T47D (cell line): ENCODE measurements around the gene USP2.

Experiments used
- DNase-seq, 2 experiments: peaks; one replicate each; pipeline versions ENCODE4 v3.0.0 to v3.0.0-alpha.2; 2011 to 2012; ENCODE audit warnings: low read depth in 1 of 2, low spot score in 1 of 2
- JUND ChIP-seq: IDR thresholded peaks from 2 replicates; pipeline ENCODE4 v1.6.1; 2012; ENCODE audit warnings: low read depth
- in situ Hi-C: cut with HindIII; loops from 2 replicates; pipeline ENCODE4 v1.10.0; 2016; ENCODE audit warnings: low sequenced_read_pairs, low pct_unique_long_range_greater_than_20kb

Gene USP2

GRCh38 chr11:119363081-119363850 lies 18.2 kb downstream of the USP2 start:
- in situ Hi-C loops, result no loop called here
- DNase-seq, result no peak
- no peak for TF ChIP-seq JUND

DNA sequence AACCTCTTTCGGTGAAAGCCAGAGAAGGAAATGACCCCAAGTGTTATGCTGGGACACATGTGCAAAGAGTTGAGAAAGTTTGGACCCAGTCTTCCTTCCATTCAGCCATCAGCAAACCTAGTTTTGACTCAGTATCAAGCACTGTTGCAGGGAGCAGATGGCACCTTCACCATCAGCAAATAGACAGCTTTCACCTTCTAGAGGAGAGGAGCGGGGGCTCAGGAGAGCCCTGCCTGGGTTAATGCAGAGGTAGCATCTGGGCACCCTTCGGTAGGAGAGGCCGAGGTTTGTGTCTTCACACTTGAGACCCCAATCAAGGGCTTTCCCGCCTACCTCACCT lies 18.8 kb downstream of the USP2 start:
- no peak for DNase-seq
- TF ChIP-seq JUND, result no peak
- in situ Hi-C loops, result no loop called here

- no peak for DNase-seq
- in situ Hi-C loops, result no loop called here
- TF ChIP-seq JUND, result no peak
These were observed 19.4 kb downstream of the USP2 start for GRCh38 chr11:119361941-119362725.

DNA sequence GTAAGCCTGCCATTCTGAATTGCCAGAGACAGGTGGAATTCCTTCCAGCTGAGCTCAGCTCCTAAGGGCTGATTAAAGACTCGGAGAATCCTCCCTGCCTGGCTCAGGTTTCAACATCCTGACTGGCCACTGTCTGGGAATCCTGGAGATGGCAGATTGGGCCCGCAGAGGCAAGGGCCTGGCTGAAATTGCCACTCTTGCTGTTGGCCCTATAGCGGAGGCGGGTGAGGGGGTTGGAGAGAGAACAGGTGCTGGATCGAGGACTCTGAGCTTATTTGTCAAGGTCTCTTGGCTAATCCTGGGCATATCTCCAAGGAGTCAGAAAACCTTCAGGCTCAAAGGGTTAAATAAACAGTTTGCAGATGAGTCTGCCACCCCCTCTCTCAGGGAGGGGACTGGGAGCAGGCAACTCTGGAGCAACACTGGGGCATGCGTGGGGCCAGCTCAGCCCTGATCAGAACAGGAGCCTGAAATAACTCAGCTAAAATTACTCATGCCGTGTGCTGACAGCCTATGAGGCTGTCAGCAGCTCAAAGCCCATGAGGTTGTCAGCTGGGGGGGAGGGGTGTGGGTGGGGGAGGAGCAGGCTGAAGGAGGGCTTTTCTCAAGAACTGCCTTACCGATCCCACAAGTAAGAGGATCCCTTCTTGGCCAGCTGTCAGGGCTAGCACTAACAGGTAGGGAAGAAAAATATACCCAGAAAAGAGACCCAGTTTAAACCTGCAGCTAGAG lies 20.3 kb downstream of the USP2 start:
- DNase-seq, result peak; percentile 73 to 97
- no peak; the same call in 1 of the 2 replicates for TF ChIP-seq JUND
- in situ Hi-C loops, result no loop called here

DNA sequence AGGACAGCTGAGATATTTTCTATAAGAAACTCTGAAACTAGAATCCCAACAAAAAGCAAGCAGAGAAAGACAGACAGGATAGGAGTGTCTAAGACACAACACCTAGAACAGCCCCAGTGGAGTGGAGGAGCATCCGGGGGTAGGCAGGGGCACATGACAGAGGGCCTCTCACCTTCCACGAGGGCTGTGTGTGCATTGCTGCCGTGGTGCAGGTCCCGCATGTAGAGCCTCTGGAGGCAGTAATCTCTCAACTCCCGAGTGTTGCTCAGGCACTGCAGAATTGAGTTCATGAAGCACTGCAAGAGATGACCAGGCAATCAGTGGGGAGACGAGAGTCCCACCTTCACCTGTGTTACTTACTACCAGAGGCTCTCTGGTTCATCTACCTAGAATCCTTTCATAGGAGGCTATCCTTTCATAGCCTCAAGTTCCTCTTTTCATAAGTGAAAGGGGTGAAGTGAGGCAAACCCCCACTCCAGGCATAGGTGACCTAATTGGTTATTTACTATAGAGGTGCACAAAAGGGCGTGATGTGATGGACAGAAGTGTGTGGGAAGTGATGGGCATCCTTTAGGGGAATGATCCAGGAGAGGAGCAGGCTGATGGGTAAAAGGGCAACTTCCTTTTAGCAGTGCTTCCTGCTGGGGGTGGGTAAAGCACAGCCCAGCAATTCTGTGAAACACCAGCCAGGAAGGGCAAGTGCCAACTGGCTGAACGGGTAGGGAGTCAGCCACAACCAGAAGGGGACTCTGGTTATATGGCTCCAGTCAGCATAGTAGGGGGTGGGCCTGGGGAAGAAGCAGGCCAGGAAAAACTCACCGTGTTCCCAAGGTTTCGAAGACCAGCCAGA lies 21.9 kb downstream of the USP2 start:
- TF ChIP-seq JUND, result no peak
- in situ Hi-C loops, result no loop called here
- DNase-seq, result no peak

GRCh38 chr11:119357074-119357473 lies 24.4 kb downstream of the USP2 start:
- no peak for TF ChIP-seq JUND
- DNase-seq, result no peak
- in situ Hi-C loops, result no loop called here

GRCh38 chr11:119356349-119357031 lies 25.0 kb downstream of the USP2 start:
- TF ChIP-seq JUND, result no peak
- DNase-seq, result peak; percentile 86 to 89
- in situ Hi-C loops, result no loop called here

DNA sequence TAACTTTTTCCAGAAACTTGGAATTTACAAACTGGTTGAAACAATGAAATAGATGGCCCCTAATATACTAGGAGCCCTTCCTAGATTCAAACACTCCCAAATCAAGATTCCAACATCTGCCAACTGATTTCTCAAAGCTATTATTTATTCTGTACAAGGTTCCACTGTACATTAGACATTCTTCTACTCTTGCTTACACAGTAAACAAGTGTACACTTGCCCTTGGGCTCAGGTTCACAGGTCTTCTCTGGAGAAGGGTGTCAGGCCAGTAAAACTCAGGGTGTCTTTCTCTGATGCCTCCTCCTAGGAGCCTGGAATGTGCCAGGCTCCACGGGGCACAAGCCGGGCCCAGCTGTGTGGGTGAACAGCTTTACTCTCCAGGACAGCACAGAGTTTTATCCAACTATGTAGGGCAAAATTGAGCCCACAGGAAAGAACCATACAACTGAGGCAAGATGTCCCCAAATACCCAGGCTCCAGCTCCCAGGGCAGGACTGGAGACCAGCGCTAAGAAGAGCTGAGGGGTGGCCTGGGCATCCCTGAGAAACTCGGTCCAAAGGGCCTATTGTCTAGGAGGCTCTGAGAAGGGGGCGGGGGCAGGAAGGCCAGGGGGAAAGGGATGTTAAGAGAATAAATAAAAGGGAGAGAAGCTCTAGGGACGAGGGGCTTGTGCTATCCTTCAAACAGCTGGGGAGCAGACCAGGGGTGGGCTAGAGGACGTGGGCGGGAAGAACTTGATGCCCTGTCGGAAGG lies 26.2 kb downstream of the USP2 start:
- no peak for TF ChIP-seq JUND
- DNase-seq, result peak; percentile 51 to 64
- in situ Hi-C loops, result no loop called here

DNA sequence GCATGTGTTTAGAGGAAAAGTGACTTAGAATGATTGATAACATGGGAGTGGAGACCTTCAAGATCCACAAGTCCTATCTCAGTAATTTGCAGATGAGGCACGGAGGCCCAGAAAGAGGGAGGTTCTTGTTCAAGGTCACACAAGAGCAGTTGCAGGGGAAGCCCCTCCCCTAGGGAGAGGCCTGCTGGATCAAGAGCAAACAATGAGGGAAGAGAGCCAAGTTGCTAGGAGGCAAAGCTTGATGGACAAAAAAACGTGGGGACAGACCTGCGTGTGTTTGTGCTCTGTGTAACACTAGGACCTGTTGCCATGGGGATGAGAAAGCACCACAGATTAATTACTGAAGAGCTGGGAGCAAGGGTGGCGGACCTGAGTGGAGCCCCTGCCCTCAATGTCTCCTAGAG lies 28.6 kb downstream of the USP2 start:
- peak; percentile 64 to 66 for DNase-seq
- no peak for TF ChIP-seq JUND
- in situ Hi-C loops, result no loop called here

- no peak for TF ChIP-seq JUND
- no peak for DNase-seq
- in situ Hi-C loops, result no loop called here
These were observed 30.3 kb downstream of the USP2 start for GRCh38 chr11:119351232-119351631.

- DNase-seq, result no peak
- TF ChIP-seq JUND, result no peak
- in situ Hi-C loops, result no loop called here
These were observed 31.2 kb downstream of the USP2 start for GRCh38 chr11:119350302-119350701.
